Inflammatory macrophage treated with lipopolysaccharide for 1 hour (primary cell): ENCODE data around the gene FEM1B.

Experiments
- DNase-seq, 2 donors: peaks; one replicate each; pipeline ENCODE4 v3.0.0-alpha.2; 2020 to 2022

FEM1B gene

DNA sequence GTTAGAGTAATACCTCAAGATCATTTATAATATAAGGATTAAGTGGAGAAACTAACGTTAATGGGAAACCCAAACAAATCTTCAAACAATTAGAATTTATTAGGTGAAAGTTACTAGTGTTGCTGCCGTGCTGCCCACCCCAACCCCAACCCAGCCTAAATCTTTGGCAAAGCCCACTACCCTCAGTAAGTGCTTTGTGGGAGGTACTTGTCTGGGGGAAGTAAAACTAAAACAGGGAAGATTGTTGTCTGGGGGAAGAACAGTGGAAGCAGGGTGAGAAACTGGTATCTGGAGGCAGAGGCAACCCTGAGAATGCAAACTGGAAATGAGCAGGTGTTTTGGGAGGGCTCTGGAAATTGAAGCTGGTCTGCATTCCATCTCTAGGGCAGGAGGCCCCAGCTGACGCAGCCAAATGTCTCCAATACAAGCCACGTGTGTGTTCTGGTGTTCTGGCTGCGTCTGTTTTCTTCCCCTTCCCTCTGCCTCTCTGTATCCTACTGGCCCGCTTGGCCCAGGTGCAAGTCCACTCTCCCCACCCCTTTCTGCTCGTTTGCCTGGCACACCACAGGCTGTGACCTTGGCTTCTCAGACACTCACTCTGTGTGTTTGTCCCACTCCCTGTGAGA, 32.7 kb downstream of the FEM1B start:
- DNase-seq: no peak

DNA sequence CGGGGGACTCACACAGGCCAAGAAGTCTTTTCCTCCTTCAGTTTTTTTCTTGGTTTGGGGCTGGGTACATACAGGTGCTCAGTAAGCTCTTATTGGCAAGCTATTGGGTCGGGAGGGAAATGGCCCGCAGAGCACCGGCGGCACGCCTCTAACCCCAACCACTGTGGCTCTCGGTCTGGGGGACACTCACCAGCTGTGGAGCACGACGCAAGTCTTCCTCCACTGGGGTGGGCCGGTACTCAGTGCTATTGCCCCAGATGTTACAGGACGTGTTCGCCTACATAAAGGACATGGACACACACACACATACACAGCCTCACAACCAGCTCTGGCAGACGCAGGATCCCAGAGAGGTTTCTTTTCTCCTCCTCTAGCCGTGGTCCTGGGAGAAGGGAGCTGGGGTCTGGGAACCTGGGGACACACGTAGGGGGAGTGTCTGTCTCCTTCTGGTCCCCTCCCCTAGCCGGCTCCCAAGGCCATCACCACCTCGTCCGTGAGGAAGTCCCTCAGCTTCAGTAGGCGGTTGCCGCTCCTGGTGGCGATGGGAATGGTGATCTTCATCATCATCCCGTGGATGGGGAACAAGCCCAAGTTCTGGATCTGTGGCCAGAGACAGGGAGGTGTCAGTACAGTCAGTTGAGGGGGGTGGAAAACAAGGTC, 33.4 kb downstream of the FEM1B start:
- no peak for DNase-seq

DNA sequence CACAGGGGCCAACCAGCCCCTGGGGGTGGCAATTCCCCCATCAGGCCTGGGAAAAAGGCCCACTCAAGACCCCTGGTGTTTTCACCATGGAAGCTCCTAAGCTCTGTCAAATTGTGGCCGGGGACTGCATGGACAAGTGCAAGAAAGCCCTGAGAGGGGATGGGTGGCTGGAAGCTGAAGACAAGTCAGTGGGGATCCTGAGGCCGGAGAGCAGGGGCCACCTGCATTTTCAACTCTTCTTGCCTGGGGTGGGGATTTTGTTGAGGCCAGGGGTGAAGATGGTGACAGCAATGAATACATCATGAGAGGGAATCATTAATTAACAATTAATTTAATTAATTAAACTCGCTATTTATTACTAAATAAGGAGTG, 33.9 kb downstream of the FEM1B start:
- DNase-seq: no peak

GRCh38 chr15:68311859-68312557, 34.5 kb downstream of the FEM1B start:
- DNase-seq: no peak

DNA sequence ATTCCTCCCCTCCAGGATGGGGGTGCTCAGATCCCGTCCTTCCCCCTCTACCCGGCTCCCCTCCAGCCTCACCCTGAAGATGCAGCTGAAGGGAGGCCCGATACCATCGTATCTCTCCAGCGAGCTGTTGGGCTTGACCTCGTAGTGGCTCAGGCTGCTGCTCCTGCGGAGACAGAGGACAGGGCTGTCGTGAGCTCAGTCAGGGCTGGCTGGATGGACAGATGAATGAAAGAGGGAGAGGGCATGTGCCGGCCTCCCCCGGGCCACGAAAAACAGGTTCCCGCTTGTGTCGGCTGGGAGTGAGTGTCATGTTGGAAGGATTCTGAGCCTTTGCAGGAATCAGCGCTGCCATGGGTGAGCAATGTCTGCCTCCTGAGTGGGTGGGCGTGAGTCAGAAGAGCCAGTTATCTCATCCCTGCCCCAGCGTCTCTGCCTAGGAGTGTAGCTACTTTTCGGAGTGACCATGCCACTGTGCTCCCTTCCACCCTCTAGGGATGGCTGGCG, 35.2 kb downstream of the FEM1B start:
- DNase-seq: peak; percentile 83 to 95

GRCh38 chr15:68313501-68314410, 36.2 kb downstream of the FEM1B start:
- no peak for DNase-seq

DNA sequence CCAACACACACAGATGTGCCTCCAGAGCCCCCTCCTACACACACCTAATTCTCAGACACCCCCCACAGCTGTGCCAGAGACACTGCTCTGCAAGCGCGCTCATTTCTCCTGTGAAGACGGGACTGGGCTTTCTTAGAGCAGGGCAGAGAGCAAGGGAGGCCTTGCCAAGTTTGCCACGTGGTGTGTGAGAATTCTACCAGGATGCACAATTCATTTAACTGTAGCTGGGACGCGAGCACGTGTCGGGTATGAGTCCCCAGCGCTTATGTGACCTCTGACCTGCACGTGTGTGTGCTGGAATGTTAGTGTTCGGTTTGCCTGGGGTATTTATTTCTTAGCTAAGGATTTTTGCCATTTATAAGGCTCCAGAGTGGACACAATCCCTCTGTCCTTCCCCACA, 37.0 kb downstream of the FEM1B start:
- no peak for DNase-seq

DNA sequence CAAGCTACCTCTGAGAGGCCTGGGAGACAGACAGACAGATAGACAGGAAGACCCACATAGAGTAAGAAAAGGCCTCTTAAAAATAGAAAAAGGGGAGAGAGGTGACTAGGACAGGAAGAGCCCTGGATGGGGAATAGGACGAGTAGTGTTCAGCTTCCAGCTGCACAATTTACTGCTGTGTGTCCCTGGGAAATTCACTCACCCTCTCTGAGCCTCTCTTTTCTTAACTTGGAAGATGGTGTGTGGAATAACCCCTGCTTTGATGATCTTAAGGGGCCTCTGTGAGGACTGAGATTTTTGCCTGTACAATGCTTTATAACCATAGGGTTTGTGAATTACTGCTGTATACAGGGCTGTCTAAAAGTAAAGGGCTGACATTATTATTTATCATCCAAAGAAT, 37.5 kb downstream of the FEM1B start:
- DNase-seq: no peak

- no peak for DNase-seq
Measured at GRCh38 chr15:68315495-68316031, 38.0 kb downstream of the FEM1B start.

DNA sequence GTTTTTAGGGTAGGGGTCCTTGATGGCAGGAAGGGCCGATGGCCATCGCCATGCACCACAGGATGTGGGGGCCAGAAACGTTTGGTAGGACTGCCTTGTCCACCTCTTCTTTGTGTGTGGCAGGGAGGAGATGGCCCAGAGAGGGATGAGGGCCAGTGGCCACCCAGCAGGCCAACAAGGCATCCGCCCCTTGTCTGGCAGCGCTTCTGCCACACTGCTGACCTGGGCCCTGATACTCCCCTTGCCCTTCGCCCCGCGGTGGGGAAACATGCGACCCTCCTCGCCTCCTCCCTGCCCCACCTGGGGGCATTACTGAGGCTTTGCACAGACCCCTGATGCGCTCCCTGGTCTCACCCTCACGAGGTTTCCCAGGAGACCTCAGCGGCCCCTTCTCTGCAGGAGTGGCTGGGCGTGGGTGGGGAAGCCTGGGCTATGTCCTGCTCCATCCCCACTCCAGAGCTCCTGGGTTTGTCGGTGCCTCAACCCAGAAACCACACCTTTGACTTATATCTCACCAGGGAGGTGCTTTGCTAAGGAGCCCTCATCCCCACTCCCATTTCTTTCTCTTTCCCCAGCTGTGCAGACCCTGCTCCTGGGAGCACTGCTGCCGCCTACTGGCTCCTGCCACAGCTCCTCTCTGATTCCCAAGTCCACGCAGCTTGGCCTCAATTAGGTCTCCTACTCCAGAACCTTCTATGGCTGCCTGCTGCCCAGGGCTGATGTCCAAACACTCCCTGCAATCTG, 38.7 kb downstream of the FEM1B start:
- DNase-seq: no peak

GRCh38 chr15:68317281-68318007, 39.9 kb downstream of the FEM1B start:
- no peak for DNase-seq

DNA sequence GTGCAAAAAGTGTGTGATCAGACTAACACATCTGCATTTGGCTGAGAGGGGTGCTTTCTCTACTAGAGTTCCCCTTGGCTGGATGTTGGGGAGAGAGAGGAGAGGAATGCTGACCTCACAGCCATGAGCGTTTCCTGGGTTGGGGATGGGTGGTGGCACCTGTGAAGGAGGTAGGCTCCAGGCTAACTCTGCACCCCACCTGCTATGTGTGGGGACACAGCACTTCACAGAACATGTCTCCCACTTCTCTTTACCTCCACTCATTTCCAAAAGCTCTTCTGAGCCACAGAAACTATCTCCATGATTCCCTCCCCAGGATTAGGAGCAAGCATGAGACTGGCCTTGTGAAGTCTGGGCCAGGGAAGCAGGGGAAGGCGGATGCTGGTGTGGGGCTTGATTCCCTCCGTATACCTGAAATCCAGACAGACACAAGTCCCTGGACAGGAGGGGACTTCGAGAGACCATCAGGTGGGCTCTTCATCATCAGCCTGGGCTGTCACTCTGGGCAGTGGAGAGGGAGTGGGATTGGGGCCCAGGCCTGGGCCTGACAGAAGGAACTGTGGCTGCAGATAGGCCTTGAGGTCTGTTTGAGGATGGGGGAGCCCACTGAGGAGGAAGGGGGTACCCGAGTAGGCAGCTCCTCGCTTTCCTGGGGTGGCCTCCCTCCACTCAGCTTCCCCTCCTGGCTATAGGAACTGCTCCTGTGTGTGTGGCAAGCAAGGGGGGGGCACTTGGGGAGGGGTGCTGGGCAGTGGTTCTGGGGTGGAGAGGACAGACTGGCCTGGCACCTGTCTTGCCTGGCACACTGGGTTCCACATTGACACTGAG, 40.7 kb downstream of the FEM1B start:
- no peak for DNase-seq

GRCh38 chr15:68318931-68319909, 41.7 kb downstream of the FEM1B start:
- DNase-seq: no peak

DNA sequence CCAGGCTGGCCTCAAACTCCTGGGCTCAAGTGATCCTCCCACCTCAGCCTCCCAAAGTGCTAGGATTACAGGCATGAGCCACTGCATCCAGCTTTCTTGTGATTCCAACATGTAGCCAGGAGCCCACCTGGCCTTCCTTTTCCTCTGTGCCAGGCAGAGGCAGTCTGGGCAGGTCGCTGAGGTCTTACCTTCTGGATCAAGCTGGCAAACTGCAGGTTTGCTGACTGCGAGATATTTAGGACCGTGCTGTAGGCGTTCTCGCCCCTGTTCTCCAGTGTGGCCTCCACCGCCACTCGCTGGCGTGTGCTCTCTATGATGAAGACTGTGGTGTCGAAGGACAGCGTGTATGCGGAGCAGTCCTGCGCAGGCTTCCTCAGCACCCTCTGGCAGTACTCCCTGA, 42.5 kb downstream of the FEM1B start:
- no peak for DNase-seq

DNA sequence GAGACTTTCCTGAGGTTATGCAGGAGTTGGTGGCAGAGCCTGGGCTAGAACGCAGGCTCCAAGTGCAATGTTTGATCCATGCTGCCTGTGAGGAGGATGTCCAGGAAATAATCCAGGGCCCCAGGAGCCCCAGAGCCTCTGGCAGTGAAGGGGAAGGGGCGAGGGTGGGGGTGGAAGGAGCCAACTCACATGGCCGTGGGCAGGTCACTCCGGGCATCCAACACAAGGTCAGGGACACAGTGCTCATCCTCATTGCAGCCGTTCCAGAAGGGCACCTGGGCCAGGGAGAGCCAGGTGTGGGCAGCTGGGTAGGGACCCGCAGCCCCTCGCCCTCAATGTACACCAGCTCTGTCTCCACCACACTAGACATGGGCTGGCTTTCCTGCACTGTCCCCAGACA, 43.7 kb downstream of the FEM1B start:
- no peak for DNase-seq

GRCh38 chr15:68322796-68323195, 45.3 kb downstream of the FEM1B start:
- no peak for DNase-seq

- no peak for DNase-seq
Measured at GRCh38 chr15:68325726-68326125, 48.2 kb downstream of the FEM1B start.

GRCh38 chr15:68326711-68327354, 49.3 kb downstream of the FEM1B start:
- peak; percentile 40 to 45 for DNase-seq

DNA sequence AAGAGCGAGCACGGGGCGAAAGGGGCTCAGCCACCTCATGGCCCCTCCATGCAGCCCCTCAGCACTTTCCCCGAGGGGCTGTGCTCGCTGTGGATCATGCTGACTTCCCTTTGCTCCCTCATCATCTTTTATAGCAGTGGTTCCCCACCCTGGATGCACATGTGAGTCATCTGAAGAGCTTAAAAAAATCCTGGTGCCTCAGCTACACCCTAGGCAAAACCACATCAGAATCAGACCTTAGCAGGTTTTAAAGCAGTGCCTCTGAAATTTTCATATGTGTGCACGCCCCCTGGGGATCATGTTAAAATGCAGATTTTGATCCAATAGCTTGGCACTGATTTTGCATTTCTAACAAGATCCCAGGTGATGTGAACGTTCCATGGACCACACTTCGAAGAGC, 50.9 kb downstream of the FEM1B start:
- no peak for DNase-seq
